ENCODE data around the gene ZNF384.
A peak's percentile ranks its signal among the peaks of the same experiment; 100 is the strongest.

ZNF384 gene

DNA sequence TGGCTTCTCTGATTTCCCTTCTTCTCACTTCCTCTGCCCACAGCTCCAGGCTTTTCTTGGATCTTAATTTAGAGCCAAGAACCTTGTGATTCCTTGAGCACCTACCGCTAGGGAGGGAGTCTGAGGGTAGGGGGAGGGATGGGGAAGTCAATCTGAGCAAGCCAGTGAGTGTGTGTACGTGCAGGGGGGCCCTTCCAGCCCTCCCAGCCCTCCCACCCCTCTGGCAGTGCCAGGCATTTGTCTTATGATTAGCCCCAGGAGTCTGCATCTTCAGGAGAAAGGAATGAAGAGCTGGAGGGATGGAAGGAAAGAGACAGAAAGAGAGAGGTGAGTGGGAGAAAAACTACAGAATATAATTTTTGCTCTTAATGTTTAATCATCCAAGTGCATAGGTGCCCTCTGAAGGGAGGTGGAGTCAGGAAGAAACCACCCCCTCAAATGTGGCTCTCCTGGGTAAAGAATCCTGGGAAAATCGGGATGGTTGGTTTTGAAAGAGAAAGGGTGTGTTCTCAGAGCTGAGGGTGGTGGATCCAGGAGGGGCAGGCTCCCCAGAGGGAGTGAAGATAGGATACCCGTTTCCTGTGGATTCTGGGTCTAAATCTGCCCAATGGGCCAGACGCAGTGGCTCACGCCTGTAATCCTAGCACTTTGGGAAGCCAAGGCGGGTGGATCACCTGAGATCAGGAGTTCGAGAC is 9.3 kb upstream of the ZNF384 start:
- no peak for DNase-seq

DNA sequence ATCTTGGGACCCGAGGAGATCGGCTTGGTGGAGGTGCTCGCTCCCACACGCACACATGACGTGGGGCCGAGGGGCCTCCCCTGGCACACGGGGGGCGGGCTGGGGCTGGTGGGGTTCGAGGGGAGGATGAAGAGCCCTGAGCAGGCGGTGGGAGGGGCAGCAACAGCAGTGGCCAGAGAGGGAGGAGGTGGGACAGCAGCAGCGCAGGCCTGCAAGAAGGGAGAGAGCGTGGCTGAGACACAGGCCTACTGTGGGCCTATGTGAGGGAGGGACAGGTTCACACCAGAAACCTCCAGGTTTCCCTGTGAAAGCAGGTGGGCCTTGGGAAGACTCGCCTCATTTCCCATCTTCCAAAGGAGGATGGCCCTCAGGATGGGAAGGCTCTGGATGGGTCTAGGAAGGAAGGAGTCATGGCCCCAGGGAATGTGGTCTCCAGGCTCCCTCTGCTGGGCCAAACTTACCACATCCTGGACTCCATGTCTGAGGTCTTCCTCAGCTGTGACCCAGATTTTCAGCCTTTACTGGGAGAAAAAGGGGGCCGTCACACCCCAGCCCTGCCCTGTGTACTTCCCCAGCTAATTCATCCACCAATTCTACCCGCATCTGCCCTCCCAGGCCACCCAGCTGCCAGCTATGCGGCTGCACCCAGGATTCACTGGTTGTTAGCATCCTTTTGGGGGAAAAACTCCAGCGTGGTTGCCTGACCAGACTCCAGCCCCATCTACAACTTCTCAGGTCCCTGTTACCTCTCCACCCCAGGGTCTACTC is 8.6 kb upstream of the ZNF384 start:
- peak; percentile 8 for DNase-seq

DNA sequence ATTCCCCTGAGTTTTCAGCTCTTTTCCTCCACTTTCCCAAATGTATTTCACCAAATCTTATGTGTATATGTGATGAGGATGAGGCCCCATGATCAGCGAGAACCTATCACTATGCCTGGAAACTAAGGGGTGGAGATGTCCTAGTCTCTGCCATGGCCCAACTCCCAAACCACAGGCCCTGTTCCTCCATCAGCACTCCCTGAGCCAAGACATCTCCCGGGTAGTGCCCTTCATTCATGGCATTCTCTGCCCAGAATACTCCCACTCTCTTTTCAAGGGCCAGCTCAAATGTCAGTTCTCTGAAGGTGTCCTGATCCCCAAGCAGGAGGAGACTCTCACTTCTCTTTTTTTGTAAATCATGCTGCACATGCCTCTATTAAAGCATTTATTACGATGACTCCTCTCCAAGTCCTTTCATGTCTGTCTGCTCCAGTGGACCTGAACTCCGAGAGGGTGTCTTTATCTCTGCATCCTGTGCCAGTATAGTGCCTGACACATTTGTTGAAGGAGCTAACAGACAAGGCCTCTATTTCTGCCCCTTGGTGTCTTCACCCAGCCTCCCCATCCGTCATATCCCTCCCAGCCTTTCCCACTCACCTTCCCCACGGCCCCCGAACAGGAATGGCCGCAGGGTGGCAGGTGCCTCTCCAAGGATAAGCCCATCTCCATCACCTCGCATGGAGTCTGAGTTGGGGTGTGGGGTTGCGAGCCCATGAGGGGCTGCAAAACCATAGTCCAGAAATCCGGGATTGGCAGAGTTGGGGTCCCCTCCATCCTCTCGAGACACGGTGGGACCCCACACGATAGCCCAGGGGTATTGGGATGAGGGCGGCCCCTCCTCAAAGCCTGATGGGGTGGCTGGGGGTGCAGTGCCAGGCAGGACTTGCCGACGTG is 7.8 kb upstream of the ZNF384 start:
- DNase-seq: no peak

DNA sequence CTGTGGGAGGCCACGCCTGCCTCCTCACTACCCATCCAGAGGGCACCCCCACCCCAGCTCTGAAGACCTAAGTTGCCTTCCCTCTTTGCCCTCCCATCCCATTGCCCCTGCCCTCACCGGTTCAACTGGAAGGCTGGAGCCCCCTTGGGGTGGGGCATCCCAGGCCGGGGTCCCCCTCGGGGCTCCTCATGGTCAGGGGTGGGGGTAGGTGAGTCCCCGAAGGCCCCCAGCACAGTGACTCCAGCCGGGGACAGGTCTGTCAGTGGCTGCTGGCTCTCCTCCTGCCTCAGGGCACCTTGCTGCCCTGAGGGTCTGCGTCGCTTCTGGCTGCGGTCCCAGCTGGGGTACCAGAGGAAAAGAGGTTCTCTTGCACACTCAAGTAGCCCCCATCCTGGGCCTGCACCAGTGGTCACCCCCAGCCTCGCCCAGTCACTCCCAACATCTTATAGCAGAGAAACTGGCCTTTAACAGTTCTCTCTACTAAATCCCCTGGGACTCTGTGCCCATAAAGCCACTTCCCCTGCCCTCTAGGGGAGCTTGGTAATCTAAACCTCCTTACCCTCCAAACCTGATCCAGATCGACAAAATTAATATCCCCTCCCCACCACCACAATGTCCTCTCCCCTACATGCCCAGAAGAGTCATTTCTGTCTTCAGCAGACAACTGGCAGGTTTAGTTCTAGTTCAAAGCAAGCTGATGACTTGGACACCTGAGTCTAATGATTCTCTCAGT is 6.3 kb upstream of the ZNF384 start:
- DNase-seq: no peak

DNA sequence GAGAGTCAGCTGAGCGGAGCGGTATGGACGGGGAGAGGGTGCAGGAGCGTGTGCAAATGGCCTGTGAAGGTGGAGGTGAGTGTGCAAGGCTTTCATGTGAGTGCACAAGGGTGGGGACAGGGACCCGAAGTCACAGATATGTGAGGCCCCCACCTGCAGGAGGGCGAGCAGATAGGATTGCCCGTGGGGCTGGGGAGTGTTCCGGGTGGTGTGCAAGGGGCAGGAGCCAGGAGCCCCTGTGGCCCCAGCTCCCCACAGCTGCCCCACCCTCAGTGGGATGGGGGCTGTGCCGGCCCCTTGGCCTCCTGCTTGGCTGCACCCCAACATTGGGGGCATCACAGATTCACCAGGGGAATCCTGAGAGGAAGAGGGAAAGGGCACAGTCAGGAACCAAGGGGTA is 5.5 kb upstream of the ZNF384 start:
- no peak for DNase-seq

DNA sequence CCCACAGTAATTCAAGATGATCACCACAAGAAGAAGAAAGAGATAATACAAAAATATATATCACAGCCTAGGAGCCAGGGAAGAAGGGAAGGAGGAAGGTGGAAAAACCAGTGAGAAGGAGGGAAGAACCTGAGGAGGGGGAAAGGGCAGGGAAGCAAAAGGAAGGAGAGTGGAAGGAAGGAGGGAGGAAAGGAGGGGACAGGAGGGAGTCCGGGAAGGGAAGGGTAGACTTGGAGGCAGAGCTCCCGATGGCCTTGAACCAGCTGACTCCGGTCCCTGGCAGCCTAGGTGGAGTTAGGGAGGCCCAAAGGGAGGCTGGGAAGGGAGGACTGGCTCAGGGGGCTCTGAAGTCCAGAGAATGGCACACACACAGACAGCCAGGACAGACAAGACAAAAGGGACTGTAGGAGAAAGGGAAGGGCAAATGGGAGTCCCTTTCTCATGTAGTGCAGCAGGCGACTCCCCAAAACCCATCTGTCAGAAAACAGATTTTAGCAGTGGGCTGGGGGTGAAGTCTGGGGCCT is 4.7 kb upstream of the ZNF384 start:
- no peak for DNase-seq

DNA sequence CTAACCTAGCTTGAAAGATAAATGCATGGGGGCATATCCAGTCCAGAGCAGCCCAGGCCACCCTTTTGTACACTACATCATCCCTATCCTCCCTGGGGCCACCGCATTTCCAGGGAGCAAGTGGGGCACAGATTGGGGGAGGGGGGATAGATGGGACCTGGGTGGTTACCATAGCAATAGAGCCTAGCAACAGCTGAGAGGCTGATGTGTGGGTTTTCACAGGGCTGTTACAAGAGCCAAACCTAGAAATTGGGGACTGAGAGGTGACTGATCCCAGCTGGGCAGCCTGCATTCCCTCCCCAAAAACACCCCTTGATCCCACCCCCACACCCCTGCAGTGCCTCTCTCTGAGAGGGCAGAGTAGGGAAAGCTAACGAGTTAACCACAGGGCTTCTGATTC is 3.7 kb upstream of the ZNF384 start:
- no peak for DNase-seq

DNA sequence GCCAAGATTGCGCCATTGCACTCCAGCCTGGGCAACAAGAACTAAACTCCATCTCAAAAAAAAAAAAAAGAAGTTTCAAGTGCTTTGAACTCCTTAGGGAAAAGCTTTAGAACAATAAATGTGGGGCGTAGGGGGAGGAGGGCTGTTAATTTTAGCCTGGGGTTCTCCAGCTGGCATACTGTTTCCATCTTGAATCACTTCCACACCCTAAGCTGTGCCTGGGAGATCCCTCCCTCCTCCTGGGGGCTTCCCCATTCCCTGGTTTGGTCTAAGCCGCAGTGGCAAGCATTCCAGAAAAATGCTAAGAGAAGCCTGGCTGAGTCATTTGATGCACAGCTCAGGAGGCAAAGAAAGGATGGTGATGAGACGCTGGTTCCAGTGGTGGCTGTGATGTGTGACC is 2.3 kb upstream of the ZNF384 start:
- DNase-seq: no peak

DNA sequence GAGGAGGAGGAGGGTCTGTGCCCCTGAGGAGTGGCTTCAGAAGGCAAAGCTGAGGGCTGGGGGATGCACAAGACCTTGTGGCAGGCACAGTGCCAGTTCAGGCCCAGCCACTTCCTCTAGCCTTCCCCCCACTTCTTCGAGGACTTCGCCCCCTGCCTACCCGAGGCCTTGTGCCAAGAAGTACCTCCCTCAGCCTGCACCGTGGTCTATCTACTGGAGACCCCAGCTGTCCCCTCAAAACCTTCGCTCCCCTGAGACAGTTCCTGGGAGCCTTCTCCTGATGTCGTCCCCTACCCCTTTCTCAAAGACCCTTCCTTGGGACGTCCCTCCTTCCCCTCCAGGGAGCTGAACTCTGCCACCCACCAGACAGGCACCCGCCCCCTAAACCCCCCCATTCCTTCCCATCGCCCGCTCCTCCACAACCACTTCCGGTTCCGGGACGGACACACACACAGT is 604 bp downstream of the ZNF384 start:
- no peak for DNase-seq

DNA sequence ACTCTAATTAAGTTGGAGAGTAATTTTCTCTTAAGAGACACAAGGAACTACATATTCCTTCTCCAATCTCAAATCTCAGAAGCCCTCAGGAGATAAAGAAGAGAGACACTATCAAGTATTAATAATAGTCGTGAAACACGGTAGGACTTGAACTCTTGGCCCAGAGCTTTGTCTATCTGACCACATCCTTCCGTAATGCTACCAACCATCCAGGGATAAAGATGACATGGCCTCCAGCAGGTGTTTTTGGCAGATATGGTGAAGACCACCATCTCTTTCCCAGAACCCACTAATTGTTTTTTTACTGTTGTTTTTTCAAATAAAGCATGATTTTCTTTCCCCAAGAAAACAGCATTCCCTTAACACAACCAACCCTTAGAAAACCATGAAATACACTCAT is 3.4 kb downstream of the ZNF384 start:
- DNase-seq: no peak

DNA sequence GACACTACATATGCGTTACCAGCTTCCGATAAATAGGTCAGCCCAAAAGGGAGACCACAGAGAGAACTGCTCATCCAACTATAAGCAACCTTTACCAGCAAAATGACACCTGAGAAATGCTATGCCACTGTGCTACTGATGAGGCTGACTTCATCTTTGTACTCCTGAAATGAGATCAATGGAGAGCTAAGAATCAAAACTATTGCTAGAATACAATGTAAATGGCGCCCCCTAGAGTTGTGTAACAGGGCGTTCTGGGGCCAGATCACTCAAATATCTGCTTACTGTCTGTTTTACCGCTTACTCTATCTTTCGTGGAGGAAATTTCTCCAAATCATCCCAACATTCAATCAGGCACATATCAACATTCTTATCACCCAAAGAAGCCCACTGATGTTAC is 4.6 kb downstream of the ZNF384 start:
- DNase-seq: peak; percentile 23

DNA sequence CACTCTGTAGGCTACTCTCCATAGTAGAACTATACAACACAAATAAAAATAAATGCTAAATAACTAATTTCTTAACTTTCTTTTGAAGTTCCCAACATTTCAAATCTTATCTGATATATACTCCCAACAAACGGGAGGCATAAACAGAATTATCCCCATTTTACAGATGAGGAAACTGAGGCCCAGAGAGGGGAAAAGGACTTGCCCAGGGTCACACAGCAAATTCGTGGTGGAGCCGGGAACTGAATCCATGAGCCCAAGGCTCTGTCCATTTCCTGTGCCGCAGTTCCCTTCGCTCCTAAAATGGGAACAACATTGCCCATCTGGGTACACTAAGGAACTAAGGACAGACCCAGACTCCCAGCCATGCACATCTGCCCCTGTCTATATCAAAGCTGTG is 12.2 kb downstream of the ZNF384 start:
- no peak for DNase-seq

DNA sequence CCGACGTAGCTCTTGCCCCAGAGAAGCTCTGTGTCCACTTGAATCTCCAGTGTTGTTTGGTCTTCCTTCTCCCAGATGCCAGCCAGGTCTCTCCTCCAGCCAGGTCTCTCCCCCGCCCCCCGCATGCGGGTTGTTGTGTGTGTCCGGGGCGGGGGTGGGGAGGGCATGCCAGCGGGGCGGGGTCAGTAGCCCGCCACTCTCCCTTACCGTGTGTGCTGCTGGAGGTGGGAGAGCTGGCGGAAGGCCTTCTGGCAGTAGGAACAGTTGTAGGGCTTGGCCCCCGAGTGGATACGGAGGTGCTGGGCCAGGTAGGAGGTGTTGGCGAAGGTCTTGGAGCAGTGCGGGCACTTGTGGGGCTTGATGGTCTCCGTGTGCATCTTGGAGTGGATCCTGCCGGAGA is 17.0 kb downstream of the ZNF384 start:
- no peak for DNase-seq

DNA sequence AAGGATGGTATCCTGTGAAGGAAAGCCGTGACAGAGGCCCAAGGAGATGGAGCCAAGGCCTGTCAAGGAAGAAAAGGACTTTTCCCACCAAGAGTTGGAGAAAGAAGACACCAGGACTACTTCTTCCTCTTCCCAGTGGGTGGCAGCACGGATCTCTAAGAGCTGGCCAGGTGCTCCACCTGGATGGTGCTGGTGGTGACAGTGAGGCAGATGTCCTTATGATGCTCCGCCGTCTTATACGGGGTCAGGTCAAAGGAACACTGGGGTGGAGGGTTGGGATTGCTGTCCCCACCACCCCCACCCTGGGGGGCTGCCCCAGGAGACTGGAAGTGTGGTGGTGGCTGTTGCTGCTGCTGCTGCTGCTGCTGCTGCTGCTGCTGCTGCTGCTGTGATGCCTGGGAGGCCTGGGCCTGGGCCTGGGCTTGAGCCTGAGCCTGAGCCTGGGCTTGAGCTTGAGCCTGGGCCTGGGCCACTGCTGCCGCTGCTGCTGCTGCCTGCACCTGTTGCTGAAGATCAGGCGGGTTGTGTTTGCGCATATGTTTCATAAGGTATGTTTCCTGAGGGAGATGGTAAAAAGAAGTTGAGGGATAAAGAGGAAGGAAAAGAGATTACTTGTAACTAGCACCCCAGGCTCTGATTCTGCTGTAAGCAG is 21.5 kb downstream of the ZNF384 start:
- DNase-seq: no peak

DNA sequence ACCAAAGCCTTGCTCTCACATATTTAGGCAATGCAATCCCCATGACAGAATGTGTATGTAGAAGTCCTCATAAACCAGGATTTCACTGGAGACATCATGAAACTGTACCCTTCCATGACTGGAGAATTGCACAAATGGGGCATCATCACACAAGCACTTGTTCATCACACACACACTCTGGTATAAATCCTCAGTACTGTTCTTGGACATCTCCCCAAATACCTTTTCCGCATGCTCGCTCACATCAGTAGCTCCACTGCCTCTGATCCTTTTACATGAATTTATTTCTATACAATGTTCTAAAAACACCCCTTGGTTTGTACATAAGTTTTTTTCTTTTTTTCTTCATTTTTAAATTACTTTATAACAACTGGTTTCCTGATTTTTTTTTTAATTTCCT is 23.0 kb downstream of the ZNF384 start:
- no peak for DNase-seq

DNA sequence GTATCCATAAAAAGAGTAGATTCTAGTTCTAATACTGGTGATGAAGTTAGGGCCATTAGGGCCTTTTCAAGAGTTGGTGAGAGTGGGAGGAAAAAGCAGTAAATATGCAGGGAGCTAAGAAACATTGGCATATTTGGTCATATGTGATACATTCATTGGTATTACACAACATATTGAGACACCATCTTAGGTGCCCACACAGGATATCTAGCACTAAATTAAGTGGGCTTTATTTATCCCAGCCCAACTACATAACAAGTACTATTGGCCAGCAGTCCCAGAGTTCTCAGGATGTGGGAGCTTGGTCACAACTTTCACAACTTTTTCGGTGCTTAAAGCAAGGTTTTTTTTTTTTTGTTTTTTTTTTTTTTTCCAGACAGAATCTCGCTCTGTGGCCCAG is 24.3 kb downstream of the ZNF384 start:
- DNase-seq: no peak

DNA sequence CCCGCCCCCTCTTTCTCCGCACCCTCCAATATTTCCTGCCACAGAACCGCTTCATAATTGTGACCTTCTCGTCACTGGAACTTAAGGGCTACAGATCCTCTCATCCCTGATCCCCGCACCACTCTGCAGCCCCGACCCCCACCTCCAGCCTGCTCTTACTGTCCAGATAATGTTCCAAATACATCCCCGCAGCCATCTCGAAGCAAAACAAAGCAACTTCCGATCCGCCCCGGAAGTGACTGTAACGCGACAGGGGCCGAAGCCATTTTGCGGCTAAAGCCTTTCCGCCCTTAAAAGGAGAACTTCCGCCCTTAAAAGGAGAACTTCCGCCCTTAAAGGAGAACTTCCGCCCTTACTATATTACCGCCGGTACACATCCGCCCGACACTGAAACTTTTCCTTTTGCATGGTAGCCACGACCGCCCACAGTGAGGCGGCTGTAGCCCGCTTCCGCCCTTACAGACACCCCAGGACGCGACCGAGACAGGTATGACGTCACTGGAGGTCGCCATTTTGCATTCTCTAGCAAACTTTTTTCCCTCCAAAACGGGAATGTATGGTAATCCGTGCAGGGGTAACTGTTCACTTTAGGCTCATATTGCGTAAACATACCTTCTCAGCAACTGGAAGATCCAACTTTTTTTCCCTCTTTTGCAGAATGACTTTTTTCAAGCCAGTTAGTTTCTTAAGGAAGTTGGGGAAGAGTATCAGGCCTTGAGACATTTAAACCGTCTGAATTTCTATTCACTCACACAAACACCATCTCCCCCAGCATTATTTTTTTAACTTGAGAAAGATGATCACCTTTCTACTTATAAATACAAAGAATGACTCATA is 26.1 kb downstream of the ZNF384 start, which contains the start of gene ING4:
ING4 (minus strand) TSS at position 214 of the 837 bp plus-strand sequence; CDS start at position 196, 18 bp downstream.
- DNase-seq: peak; percentile 99

DNA sequence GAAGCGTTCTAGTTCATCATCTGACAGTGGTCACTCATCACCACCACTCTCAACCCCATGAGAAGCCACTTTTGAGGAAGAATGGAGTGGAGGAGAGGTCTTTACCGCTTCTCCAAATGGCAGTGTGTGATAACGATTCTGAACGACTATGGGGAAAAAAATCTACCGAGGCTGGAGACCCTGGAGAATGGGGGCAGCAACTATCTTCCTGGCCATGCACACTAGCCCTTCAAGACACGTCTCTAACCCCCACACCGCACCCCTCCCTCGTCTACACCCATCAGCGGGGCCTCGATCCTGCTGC is 26.6 kb downstream of the ZNF384 start:
- no peak for DNase-seq

DNA sequence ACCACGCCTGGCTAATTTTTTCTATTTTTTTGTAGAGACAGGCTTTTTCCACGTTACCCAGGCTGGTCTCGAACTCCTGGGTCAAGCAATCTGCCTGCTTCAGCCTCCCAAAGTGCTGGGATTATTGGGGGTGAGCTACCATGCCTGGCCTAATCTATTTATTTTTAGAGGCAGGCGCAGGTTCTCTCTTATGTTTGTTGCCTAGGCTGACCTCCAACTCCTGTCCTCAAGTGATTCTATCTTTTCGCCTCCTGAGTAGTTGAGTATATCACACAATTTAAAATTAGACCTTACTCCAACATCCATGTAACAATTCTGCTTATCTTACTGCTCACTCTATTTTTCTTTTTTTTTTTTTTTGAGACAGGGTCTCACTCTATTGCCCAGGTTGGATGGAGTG is 35.2 kb downstream of the ZNF384 start:
- DNase-seq: no peak

DNA sequence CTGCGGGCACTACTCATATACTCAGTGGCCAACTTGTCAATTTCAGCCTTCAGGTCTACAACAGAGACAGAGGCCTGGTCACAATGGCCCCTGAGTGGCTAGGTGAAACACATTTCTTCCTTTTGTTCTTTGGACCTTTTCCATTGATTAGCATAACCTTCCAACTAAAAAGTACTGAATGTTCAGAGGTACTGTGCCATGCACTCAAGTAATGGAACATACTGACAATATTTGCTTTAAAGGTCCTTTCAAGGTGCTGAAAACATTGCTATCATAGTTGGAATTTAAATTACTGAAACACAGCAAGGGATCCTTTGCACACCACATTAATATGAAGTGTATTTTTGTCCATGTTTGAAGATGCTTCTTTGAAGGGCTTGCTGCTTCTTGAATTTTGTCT is 35.8 kb downstream of the ZNF384 start:
- DNase-seq: no peak

DNA sequence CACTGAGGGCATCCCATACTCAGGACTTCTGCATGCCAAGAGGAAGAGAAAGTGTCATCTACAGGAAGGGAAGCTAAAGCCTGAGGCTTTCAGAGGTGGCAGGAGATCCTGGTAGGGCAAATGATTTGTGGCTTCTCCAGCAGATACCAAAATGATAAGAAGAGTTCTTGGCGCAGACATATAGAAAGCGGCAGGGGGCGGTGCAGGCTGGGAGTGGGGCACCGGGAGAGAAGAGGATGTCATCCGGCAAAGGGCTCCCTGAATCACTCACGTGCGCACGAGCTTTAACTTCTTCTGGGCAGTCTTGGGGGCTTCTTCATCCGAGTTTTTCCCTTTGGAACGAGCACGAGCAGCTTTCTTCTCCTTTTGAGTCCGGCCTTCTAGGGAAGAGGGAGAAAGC is 36.8 kb downstream of the ZNF384 start:
- DNase-seq: no peak
